Pulmonary artery endothelial cell (primary cell): ENCODE results near the gene CANT1. TPM values are rescaled to one million over a fixed set of nuclear protein-coding genes. Genes with fewer than 3 reads are reported as not detected.
"Not testable (repeated sequence)": the region's sequence is repeated elsewhere in the genome, so short reads cannot be mapped to it uniquely, and the experiment has no call there.

ENCODE experiments used
- DNase-seq: peaks from one replicate; pipeline ENCODE4 v3.0.0-alpha.2; 2011; ENCODE audit warnings: low read depth, low spot score
- total RNA-seq: library from RNA; depleted of rRNA; stranded (reverse); fragments of >200 nt; gene quantifications from 2 replicates; pipeline ENCODE4 v1.2.3, GENCODE V29; 2014

The CANT1 gene
- total RNA-seq, 1 donor from 2014 or later, result 54.4 TPM

GRCh38 chr17:79027925-79028491, 18.4 kb upstream of the CANT1 start:
- no peak for DNase-seq

GRCh38 chr17:79027274-79027924, 17.8 kb upstream of the CANT1 start:
- DNase-seq, result no peak

GRCh38 chr17:79026376-79027273, 17.1 kb upstream of the CANT1 start:
- no peak for DNase-seq

- DNase-seq, result no peak
Observed at GRCh38 chr17:79024901-79025737, 15.6 kb upstream of the CANT1 start.

- no peak for DNase-seq
Observed at GRCh38 chr17:79023886-79024771, 14.6 kb upstream of the CANT1 start, which contains the start of gene C1QTNF1. Gene C1QTNF1, plus strand, starts transcription at chr17:79024169. Its CDS starts 19,800 bp downstream, at chr17:79043969.

- DNase-seq, result no peak
Observed at GRCh38 chr17:79023180-79023705, 13.7 kb upstream of the CANT1 start.

GRCh38 chr17:79022507-79022991, 13.0 kb upstream of the CANT1 start:
- DNase-seq, result no peak

- DNase-seq, result not testable (repeated sequence)
Observed at GRCh38 chr17:79021929-79022328, 12.4 kb upstream of the CANT1 start.

GRCh38 chr17:79020631-79021301, 11.2 kb upstream of the CANT1 start:
- no peak for DNase-seq

GRCh38 chr17:79019632-79020584, 10.3 kb upstream of the CANT1 start:
- peak; percentile 43 for DNase-seq

- DNase-seq, result no peak
Observed at GRCh38 chr17:79019261-79019631, 9.7 kb upstream of the CANT1 start.

GRCh38 chr17:79018370-79018695, 8.8 kb upstream of the CANT1 start:
- no peak for DNase-seq

GRCh38 chr17:79017546-79018369, 8.2 kb upstream of the CANT1 start:
- DNase-seq, result no peak

- no peak for DNase-seq
Observed at GRCh38 chr17:79014158-79014758, 4.7 kb upstream of the CANT1 start.

- no peak for DNase-seq
Observed at GRCh38 chr17:79012563-79013134, 3.1 kb upstream of the CANT1 start.

GRCh38 chr17:79011451-79012147, 2.0 kb upstream of the CANT1 start:
- DNase-seq, result peak; percentile 62
